GM18505 (cell line): Measurements from ENCODE around the gene AKR1C1.
"Not testable (repeated sequence)": the region's sequence is repeated elsewhere in the genome, so short reads cannot be mapped to it uniquely, and the experiment has no call there.

Source experiments
- ATAC-seq: cut with Tn5 transposase; IDR thresholded peaks from one replicate; pipeline ENCODE4 v1.9.1; 2021; ENCODE audit not compliant: unreplicated experiment
- POLR2A ChIP-seq: IDR thresholded peaks from 4 replicates; pipeline ENCODE4 v1.6.1; 2011; ENCODE audit warnings: borderline replicate concordance; ENCODE audit not compliant: insufficient read depth, insufficient read length; ENCODE audit errors: extremely low read depth

AKR1C1 gene

DNA sequence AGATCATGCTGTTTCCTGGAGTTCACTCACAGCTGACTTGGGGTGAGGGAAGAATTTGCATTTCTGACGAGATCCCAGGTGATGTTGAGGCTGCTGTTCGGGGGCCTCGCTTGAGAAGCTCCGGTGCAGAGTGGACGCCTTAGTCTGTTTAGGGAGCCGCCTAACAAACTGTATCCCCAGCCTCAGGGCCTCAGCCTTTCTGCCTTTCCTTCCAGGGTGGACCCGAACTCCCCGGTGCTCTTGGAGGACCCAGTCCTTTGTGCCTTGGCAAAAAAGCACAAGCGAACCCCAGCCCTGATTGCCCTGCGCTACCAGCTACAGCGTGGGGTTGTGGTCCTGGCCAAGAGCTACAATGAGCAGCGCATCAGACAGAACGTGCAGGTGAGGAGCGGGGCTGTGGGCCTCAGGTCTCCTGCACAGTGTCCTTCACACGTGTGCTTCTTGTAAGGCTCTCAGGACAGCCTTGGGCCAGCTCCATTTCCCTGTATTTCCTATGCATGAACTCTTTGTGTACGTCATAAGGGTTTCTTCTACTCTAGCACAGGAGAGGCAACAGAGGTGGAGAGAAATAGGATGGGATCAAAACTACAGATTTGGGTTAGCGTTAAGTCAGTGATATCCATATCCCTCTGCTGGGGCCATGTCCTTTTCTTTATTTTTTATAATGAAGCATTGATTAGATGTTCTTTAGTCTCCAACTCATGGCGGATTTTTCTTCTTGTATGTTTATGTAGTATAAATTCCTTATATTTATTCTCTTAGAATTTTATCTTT is 9.3 kb downstream of the AKR1C1 start:
- not testable (repeated sequence) for ATAC-seq

DNA sequence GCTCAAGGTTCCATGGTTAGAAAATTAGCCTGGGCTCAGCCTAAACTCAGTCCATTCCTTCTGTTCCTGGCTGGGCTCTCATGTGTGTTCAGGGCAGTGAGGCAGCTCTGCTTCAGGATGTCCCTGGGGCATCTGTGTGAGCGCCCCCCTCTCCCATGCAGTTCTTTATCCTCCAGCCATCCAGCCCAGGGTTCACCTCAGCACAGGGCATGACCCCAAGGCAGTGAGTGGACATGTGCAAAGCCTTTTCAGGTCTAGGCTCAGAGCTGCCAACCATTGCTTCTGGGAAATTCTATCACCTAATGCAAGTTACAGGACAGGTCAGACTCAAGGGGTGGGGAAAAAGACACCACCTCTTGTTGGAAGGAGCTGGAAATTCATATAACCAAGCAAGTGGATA is 10.1 kb downstream of the AKR1C1 start:
- ATAC-seq, result not testable (repeated sequence)

DNA sequence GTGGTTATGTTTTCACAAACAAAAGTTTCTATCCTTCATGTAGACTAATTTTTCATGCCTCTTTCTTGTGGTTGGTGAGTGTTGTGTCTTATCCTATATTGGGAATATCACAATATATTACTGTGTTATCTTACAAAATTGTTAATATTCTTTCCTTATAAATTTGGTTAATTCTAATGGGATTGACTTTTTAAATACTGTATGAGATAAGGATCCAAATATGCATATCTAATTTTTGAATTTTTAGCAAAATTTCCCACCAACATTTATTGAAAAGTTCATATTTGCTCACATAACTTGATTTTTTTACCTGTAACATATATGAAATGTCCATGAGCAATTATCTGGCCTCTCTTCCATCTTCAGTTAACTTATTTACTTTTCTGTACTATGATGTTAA is 11.2 kb downstream of the AKR1C1 start:
- not testable (repeated sequence) for ATAC-seq

DNA sequence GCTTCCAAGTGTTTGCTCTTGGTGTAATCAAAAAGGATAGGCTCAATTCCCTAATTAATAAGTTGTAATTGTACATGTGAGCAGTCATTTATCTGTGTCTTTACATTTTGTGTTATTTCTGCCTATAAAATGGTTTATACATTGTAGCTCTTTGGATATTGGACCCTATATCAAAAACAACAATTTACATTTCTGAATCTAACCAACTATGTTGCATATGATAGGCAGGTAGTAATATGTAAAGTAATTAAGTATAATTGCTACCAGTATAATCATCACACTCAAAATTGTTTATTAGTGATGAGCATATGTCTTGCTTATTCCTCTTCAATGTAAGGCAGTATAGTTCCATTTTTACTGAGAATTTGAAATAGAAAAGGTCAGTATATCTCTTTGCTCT is 13.8 kb downstream of the AKR1C1 start:
- TF ChIP-seq POLR2A, result no peak
- no peak for ATAC-seq

DNA sequence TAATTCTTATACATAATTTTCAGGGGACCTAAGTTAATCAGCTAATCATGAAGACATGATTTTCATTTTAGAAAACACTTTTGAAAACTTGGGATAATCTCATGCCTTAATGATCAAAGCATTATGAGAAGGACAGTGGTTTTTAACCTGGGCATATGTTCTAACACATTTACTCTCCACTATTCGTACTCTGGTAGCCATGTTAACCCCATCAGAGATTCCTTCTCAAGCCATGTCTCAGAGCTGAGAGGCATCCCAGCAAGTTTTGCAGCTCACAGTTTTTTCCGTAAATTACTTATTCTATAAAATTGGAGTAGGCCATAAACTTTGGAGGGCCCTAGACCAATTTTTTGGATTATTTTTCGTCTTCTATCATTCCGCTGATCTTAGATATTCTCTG is 15.7 kb downstream of the AKR1C1 start:
- TF ChIP-seq POLR2A, result no peak
- no peak for ATAC-seq

DNA sequence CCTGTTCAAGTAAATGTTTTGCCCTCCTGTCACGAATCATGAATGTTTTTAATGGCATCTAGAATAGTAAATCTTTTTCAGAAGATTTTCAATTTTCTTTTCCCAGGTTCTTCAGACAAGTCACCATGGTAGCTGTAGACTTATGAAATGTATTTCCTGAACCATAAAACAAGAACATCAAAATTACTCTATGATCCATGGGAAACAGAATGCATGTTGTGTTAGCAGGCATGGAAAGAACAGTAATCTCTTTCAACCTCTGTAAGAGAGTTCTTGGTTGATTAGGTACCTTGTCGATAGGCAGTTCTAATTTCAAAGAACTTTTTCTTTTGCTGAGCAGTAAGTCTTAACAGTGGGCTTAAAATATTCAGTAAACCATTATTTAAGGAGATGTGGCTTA is 17.6 kb downstream of the AKR1C1 start:
- no peak for TF ChIP-seq POLR2A
- ATAC-seq, result no peak

DNA sequence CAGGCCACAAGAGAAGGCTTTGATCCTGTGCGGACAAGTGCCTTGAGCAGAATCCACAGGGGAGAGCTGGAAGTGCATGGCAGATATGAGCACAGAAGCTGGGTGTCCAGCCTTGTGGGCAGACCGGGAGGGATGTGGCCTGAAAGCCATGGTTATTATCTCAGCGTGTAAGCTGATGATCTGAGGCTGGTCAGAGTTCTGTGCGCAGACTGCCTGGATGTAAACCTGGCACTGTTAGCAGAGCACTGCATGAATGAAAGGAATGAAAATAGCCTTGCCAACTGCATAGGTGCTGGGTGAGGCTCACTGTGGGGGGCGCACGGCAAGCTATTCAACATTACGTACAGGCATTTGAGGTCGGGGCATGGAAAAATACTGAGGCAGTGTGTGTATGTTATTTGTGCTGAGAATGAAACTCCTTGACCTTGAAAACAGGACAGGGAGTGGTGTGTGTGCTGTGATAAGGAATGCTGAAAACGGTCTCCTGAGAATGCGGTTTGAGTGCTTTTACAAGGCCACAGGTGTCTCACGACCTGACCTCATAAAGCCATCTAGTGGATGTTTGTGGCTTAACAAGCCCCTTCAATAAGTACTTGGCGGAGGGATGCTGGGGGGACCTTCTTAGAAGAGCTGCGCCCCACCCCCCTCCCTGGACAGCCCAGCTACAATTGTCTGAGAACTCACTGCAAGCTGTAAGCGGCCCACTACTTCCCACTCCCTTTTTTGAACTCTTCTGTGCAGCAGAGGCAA is 18.7 kb downstream of the AKR1C1 start:
- TF ChIP-seq POLR2A, result no peak
- no peak for ATAC-seq

DNA sequence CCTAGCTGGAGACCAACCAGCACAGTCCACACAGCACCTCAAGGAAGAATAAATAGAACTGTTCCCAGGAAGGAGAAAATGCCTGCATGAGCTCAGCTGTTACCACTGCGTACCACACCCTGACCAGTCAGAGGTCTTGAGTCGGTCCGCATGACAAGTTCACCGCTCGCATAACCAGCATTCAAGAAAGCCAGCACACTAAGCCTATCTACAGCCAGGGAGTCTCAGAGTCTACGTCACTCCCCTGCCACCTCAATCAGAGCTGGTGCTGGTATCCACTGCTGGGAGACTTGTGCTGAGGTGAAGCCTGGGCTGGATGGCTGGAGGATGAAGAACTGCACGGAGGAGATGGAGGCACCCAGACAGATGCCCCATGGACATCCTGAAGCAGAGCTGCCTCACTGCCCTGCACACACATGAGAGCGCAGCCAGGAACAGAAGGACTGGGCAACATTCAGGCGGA is 19.6 kb downstream of the AKR1C1 start:
- TF ChIP-seq POLR2A, result no peak
- no peak for ATAC-seq

DNA sequence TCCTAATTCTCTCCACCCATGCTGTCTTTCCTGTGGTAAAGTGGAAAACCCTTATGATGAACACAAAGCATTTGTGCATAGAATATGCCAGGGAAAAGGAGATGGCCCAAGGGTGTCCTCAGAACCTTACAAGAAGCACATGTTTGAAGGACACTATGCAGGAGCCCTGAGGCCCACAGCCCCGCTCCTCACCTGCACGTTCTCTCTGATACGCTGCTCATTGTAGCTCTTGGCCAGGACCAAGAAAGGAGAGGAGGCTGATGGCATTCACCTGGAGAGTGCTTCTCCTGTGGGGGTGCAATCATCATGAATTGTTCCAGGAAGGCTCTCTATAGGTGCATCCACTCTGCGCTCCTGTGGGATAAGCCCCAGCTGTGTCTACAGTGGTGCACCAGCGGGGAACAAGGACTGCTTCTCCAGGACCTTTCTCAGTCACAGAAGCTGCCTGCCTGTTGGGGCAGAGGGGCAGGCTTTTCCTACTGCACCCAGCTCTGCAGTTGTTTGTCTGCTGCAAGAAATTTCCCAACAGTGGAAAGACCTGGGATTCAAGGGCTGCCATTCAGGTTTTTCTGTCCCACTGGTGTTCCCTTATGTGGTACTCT is 20.5 kb downstream of the AKR1C1 start:
- ATAC-seq, result no peak
- no peak for TF ChIP-seq POLR2A

DNA sequence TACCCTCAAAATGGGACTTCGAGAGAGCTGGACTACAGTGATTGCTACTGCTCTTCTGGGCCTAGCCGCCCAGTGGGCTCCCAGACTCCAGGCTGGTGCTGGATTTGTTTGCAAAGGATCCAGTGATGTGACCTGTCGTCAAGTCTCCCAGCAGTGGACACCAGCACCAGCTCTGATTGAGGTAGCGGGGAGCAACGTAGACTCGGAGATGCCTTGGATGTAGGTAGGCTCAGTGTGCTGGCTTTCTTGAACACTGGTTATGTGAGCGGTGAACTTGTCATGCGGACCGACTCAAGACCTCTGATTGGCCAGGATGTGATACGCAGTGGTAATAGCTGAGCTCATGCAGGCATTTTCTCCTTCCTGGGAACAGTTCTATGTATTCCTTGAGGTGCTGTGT is 21.0 kb downstream of the AKR1C1 start:
- ATAC-seq, result no peak
- no peak for TF ChIP-seq POLR2A

DNA sequence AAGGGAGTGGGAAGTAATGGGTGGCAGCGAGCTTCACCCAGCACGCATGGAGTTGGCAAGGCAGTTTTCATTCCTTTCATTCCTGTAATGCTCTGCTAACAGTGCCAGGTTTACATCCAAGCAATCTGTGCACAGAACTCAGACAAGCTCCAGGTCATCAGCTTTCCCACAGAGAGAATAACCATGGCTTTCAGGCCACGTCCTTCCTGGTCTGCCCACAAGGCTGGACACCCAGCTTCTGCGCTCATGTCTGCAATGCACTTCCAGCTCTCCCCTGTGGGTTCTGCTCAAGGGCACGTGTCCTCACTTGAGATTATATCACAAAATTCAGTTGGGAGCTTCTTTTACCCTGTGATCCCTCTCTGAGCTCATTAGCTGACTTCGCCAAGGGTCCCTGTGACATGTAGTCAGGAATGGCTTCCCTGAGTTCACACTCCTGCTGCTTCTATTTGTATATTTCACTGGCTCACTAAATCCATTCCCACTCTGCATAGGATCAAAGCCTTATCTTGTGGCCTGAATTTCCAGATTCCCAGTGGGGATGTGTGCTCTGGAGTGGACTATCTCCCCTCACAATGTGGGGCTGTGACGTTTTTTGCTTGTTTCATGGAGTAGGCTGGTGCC is 21.9 kb downstream of the AKR1C1 start:
- TF ChIP-seq POLR2A, result no peak
- no peak for ATAC-seq

DNA sequence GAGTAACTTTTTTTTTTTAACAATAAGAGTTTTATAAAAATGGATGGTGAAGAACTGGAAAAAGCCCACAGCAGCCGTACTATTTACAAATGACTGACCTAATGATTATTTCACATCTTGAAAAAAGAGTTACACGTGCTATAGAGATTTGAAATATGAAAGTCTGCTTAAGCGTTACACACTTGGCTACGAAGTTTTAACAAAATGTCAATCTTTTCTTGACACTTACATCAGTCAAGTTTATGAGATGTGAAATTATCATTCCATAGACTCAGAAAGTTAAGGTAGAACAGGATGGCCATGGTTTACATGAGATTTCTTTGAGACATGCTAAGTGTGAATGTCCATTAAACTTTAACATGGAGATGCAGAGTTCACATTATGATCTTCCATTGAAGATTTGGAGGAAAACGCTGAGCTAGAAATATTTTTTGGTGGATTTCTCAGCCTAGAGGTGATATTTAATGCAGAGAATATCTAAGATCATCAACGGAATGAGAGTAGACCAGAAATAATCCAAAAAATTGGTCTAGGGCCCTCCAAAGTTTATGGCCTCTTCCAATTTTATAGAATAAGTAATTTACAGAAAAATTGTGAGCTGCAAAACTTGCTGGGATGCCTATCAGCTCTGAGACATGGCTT is 24.9 kb downstream of the AKR1C1 start:
- ATAC-seq, result not testable (repeated sequence)

DNA sequence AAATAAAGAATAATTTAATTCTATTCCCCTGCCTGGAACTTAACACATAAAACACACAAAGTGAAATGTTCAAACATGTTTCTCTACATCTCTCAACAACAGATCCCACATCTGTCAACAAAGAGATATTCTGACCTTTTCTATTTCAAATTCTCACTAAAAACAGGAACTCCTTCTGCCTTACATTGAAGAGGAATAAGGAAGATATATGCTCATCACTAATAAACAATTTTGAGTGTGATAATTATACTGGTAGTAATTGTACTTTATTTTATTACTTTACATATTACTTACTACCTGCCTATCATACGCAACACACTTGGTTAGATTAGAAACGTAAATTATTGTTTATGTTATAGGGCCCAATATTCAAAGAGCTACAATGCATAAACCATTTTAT is 27.0 kb downstream of the AKR1C1 start:
- no peak for TF ChIP-seq POLR2A
- ATAC-seq, result no peak

DNA sequence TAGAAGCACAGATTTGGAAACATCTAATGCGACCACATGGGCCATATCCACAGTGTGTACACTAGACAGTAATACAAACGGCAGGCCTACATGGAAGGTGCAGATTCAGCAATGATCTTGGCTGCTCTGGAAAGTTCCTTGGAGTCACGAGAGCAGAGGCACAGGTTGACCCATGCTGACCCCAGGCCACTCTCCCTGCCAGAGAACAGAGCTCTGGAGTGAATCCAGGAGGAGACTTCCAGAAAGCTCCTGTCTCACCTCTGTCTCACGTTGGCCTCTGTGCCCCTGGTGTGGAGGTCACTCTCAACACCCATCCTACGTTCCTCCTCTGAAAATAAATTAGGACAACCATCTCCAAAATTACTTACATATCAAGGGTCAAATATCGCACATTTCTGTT is 28.2 kb downstream of the AKR1C1 start:
- ATAC-seq, result not testable (repeated sequence)

DNA sequence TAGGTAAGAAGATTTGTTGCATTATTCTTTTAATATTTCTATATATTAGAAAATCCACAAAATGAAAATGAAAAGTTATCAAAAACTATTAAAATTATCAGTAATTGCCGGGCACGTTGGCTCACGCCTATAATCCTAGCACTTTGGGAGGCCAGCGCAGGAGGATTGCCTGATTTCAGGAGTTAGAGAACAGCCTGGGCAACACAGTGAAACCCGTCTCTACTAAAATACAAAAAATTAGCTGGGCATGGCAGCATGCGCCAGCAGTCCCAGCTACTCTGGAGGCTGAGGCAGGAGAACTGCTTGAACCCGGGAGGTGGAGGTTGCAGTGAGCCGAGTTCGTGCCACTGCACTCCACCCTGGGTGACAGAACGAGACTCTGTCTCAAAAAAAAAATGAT is 29.3 kb downstream of the AKR1C1 start:
- not testable (repeated sequence) for ATAC-seq

DNA sequence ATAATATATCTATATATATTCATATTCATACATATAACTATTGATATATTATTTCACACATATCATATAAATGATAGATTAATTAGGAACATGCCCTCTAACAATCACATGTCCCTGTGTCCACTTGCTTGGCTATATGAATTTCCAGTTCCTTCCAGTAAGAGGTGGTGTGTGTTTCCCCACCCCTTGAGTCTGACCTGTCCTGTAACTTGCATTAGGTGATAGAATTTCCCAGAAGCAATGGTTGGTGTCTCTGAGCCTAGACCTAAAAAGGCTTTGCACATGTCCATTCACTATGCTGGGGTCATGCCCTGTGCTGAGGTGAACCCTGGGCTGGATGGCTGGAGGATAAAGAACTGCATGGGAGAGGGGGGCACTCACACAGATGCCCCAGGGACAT is 31.0 kb downstream of the AKR1C1 start:
- ATAC-seq, result not testable (repeated sequence)
